AG20443 (cell line): Measurements from ENCODE around the gene CSRP3.

Experiments used
- DNase-seq: peaks from one replicate; pipeline ENCODE4 v3.0.0; 2012; ENCODE audit warnings: low spot score, mixed read lengths

Gene CSRP3

DNA sequence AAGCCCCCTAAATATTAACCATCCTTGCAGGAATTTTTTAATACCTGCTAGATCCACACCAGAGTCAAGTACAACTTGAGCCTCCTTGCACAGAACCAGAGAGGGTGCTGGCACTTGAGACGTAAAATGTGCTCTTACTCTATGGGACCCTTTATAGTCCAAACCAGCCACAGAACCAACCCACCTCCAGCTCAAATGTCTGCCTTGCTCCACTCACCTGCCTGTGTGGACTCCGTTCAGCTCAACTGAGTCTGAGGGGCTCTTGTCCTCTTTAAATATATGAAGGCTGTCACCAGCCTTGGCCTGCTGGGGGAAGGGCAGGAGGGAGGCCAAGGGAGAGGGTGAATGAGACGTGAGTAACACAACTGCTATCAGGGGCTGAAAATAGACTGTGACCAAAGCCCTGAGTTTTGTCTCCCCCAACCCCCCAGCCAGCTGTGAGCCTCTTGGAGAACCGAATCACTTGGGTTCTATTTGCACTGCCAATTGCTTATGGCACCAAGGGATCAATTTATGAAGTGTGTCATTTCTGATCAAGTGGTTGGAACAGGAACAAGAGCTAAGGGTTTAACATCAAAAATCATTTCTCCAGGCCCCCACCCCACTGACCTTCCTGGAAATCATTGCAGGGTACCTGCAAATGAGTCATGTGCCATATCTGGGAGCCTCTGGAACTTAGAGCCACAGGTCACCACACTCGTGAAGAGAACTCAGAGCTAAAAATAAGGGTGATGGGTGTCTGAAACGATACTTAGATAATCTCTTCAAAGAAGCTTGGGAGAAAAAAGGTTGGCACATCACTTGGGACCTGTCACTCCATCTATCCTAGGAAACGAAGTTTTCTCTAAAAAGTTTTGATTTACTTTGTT lies at the start of gene CSRP3:
TSS of gene CSRP3 (minus strand) at position 247 of the 869 bp plus-strand sequence. CDS start 9,535 bp downstream, outside the sequence.
- DNase-seq = peak; percentile 24

GRCh38 chr11:19251577-19251976 lies 49.8 kb upstream of the CSRP3 start:
- DNase-seq = no peak

DNA sequence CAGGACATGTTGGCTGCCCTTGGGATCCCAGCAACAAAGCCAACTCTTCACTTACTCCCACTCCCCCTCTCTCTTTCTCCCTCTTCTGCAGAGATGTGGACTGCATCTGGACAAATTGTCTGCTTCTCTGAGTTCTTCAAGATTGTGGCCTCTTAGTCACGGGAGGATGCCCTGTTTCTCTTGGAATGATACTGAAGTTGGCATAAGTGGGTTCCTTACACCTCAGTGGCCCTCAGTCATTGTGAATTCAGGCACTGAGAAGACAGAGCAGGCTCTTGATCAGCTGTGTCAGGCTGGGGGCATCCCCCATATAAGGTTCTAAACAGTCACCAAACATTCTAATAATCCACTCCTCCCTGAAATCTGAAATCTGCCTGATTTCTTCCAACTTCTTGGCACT lies 45.0 kb upstream of the CSRP3 start:
- no peak for DNase-seq

DNA sequence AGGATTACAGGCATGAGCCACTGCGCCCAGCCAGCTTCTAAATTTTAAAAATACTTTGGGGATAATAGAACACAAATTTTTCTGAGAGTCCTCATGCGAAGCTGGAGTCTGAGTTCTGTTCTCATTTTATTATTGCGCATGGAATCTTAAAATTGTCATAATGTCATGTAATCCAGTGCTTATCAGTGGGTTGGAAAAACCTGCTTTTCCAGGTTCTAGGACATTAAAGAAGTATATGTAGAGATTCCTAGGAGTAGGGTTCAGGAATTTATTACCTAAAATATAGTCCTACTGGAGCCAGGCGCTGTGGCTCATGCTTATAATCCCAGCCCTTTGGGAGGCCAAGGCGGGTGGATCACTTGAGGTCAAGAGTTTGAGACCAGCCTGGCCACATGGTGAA lies 43.6 kb upstream of the CSRP3 start:
- no peak for DNase-seq

DNA sequence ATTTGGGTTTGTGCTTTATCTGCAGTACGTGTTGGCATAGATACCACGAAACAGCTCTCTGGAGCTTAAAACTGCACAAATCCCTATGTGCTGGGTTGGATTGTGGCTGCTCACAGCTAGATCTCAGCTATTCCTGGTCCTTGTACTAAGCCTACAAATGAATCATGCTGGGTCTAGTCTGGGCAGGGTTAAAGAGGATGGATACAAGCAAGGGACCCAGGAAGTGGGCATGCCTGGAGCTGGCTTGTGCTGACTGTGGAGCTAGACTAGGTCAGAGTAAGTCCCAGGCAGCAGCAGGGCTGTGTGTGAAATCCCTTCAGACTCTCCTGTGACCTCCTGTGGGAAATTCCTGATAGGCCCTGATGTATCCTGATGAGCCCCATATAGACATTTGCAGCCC lies 42.8 kb upstream of the CSRP3 start:
- DNase-seq = no peak

DNA sequence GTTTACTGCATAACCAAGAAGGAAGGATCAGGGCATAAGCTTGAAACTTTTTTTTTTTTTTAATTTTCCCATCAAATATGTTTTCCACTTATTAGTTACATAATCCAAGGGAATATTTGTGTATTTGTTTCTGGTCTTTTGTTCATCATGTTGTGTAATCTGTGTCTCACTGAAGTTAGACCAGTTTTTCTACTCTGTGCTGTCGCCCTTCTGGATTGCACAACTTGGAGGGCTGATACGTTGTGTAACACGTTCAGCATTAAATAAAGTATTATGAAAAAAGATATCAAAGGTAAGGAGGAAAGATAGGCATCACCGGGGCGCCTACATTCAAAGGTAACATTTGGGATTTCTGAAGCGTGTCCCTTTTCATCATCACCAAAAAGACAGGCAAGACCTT lies 42.3 kb upstream of the CSRP3 start:
- peak; percentile 27 for DNase-seq

DNA sequence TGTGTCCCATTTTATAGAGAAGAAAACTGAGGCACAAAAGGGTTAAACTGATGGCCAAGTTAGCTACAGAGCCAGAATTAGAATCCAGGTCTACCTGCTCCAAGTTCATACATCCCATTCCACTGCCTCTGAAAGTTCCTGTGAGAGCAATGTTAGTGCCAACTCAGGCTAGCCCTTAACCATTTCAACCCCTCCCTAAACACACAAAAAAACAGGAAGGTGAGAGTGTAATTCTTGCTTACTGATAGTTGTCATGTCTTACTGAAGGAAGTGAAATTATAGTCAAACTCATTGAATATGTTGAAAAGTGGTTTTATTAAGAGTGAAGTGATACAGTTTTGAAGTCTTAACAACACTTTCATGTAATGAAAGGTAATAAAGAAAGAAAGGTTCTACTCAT lies 41.8 kb upstream of the CSRP3 start:
- no peak for DNase-seq

GRCh38 chr11:19243143-19243542 lies 41.4 kb upstream of the CSRP3 start:
- DNase-seq = no peak

DNA sequence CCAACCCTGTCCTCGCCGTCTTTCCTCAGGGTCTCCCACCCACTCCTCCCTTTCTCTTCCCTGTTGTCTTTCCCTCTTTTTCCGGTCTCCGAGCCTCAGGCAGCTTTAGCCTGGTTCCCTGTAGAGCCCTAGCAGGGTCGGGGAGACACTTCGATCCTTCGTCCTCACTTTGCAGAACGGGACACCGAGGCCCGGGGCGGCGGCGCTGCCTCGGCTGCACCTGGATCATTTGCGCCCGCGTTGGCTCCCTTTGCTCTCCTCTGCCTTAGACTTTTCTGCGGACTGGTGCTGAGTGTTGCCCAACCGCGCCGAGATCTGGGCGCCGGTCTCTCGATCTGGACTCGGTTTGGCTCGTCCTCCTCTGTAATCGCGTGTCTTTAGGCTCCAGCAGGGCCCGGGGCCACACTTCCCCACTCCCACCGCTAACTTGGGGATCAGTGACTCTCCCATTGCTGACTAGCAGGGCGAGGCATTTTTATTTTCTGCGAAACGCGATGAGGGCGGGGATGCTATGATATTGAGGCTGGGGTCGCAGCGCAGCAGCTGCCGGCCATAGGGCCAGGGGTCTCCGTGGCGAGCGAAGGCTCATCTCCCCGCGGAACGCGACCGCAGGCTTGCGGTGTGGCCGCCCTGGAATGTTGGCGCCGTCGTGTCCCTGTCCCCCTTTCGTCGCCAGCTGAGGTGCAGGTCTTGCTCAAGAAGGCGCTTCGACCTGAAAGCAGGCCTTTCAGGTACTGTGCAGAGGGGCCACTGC lies 40.6 kb upstream of the CSRP3 start:
- DNase-seq = peak; percentile 47

GRCh38 chr11:19241260-19242178 lies 39.7 kb upstream of the CSRP3 start:
- DNase-seq = peak; percentile 62

GRCh38 chr11:19240420-19241259 lies 38.9 kb upstream of the CSRP3 start, which contains the start of gene E2F8:
Gene E2F8 (minus strand): TSS chr11:19240945. CDS start chr11:19240121, 824 bp downstream.
- peak; percentile 99 for DNase-seq

- no peak for DNase-seq
Measured at GRCh38 chr11:19239039-19239438, 37.3 kb upstream of the CSRP3 start.

DNA sequence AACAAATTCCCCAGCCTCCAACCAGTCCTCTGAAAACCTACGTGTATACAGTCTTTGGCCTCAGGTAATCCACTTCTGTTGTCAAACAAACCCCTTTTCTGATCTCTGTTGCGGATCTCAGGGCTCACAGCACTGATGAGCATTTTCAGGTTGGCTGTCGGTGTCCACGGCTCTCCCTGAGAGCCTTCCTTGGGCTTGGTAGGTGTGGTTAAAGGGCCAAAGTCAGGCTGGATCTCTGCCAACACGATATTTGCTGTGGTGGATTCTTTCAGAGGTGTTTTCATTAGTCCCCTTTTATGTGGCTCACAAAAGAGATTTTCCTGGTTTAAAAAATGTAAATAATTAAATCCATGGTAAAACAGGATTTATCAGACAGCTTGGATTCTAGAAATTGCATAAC lies 36.0 kb upstream of the CSRP3 start:
- DNase-seq = no peak

- DNase-seq = no peak
Measured at GRCh38 chr11:19237381-19237780, 35.6 kb upstream of the CSRP3 start.

GRCh38 chr11:19234231-19234817 lies 32.5 kb upstream of the CSRP3 start:
- DNase-seq = no peak

DNA sequence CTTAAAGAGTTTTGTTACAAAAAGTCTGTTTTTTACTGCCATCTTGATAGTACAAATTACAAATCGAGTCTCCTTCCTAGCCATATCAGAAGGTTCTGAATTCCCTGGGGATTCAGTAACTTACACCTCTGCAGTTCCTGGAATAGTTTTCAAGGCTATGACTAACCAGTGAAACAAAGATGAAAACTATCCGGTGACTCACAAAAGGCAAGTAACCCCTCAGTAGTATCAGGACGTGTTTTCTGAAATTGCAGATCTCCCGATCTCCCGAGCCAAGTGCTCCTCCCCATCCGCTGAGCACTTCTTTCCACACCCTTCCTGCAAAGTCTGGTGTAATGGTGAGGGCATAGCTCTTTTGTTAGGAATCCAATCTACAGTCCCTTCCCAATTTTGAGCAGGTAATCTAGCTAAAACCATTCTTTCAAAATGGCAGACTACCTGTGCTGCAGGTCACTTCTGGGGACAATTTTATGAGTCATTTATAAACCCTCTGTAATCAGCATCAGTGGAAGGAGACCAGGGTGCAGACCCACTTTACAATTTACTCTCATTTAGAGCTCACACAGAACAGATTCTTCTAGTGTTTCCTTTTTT lies 31.2 kb upstream of the CSRP3 start:
- DNase-seq = peak; percentile 64

DNA sequence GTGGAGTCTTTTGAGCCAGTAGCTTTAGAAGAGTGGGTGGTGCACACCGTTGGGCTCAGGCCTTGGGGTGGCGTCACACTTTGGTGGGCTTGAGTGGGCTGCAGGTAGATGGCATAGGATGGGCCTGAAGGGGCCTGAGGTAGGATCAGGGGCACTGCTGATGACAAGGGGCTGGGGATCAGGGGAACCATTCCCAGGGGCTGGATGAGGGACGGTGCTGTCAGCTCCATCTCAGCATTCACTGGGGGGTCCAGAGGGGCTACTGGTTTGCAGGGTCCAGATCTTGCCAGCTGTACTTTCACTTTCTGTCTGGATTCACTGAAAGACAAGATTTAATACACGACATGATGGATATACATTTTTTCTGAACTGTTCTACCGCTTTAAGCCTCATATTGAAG lies 27.9 kb upstream of the CSRP3 start:
- no peak for DNase-seq

DNA sequence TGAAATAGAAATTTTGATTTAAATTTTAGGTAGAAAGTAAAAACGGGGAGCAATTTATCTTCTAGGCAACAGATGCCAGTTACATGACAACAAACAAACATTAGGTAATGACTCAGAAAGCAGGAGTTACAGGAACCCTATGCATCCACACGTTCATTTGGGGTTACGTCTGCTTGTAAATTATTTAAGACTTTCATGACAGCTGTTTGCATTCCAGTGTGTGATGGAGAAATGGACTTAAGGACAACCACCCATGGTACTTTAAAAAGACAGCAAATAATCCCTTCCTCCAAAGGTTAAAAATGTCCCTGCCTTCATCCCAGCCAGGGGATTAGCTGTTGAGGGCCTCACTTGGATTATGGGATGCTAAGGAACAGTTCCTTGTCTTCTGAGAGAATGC lies 27.2 kb upstream of the CSRP3 start:
- no peak for DNase-seq

GRCh38 chr11:19226378-19227195 lies 24.8 kb upstream of the CSRP3 start:
- no peak for DNase-seq
